Measurements from ENCODE around the gene KRT34. TPM values are rescaled to one million over a fixed set of nuclear protein-coding genes. Genes with fewer than 3 reads are reported as not detected.
A peak's percentile ranks its signal among the peaks of the same experiment; 100 is the strongest.
"Not testable (repeated sequence)": the region's sequence is repeated elsewhere in the genome, so short reads cannot be mapped to it uniquely, and the experiment has no call there.

KRT34 gene
- total RNA-seq, 1 donor from 2014 or later: 15.1 TPM

GRCh38 chr17:41404024-41404671 is 22.0 kb upstream of the KRT34 start:
- H3K4me3 ChIP-seq (ENCODE audit: low read depth, low read length): no peak overlapping the region
- no peak for TF ChIP-seq CTCF (conservative IDR thresholded peaks at IDR 0.05; ENCODE audit: low read depth, low read length)
- DNase-seq (ENCODE audit: low read depth): peak; percentile 96

GRCh38 chr17:41403404-41404023 is 21.4 kb upstream of the KRT34 start:
- DNase-seq (ENCODE audit: low read depth): no peak
- no peak overlapping the region for H3K4me3 ChIP-seq (ENCODE audit: low read depth, low read length)
- TF ChIP-seq CTCF (conservative IDR thresholded peaks at IDR 0.05; ENCODE audit: low read depth, low read length): no peak

GRCh38 chr17:41402161-41402560 is 20.1 kb upstream of the KRT34 start:
- TF ChIP-seq CTCF (conservative IDR thresholded peaks at IDR 0.05; ENCODE audit: low read depth, low read length): no peak
- no peak for DNase-seq (ENCODE audit: low read depth)
- no peak overlapping the region for H3K4me3 ChIP-seq (ENCODE audit: low read depth, low read length)

- TF ChIP-seq CTCF (conservative IDR thresholded peaks at IDR 0.05; ENCODE audit: low read depth, low read length): no peak
- no peak for DNase-seq (ENCODE audit: low read depth)
- H3K4me3 ChIP-seq (ENCODE audit: low read depth, low read length): no peak within 1 kb of the TSS
Observed at GRCh38 chr17:41396996-41397660, 15.0 kb upstream of the KRT34 start, which contains the start of gene KRT31. TSS of gene KRT31 (minus strand) at chr17:41397608. CDS start at chr17:41397539, 69 bp downstream.

GRCh38 chr17:41396340-41396739 is 14.2 kb upstream of the KRT34 start:
- TF ChIP-seq CTCF (conservative IDR thresholded peaks at IDR 0.05; ENCODE audit: low read depth, low read length): no peak
- no peak for DNase-seq (ENCODE audit: low read depth)
- no peak overlapping the region for H3K4me3 ChIP-seq (ENCODE audit: low read depth, low read length)

- no peak overlapping the region for H3K4me3 ChIP-seq (ENCODE audit: low read depth, low read length)
- no peak for TF ChIP-seq CTCF (conservative IDR thresholded peaks at IDR 0.05; ENCODE audit: low read depth, low read length)
- DNase-seq (ENCODE audit: low read depth): no peak
Observed at GRCh38 chr17:41395611-41396010, 13.5 kb upstream of the KRT34 start.

- not testable (repeated sequence) for DNase-seq (ENCODE audit: low read depth); H3K4me3 ChIP-seq (ENCODE audit: low read depth, low read length)
Observed at GRCh38 chr17:41395044-41395443, 12.9 kb upstream of the KRT34 start.

Measured in epithelial cell of proximal tubule (primary cell).